Adrenal gland (tissue), 12 donors: ENCODE data around the gene ACER3. TPM values are rescaled to one million over a fixed set of nuclear protein-coding genes. Genes with fewer than 3 reads are reported as not detected.

Experiments
- DNase-seq, 7 donors: peaks; one replicate each; pipeline ENCODE4 v3.0.0-alpha.2; 2019 to 2020
- H3K27ac ChIP-seq, 5 donors: fragments of 200-600 bp; sonication (generic) in 4 of 5; 1 replicate in 3 of 5; 2 replicates in 2 of 5; pipeline versions ENCODE4 v1.5.1 to v1.8.0; 2016 to 2020; ENCODE audit warnings: mild to moderate bottlenecking in 1 of 5
- H3K27me3 ChIP-seq: fragments of 200-600 bp; 2 replicates; pipeline ENCODE4 v1.8.0; 2021
- H3K36me3 ChIP-seq, 2 donors: fragments of 200-600 bp; replicated peaks in 1 of 2; 1 replicate in 1 of 2; 2 replicates in 1 of 2; pipeline versions ENCODE4 v1.5.1 to v1.8.0; 2018 to 2022
- H3K4me1 ChIP-seq, 2 donors: fragments of 200-600 bp; replicated peaks in 1 of 2; 1 replicate in 1 of 2; 2 replicates in 1 of 2; pipeline versions ENCODE4 v1.5.1 to v1.8.0; 2018 to 2021
- H3K4me3 ChIP-seq, 4 donors: fragments of 200-600 bp; sonication (generic) in 3 of 4; one replicate each; pipeline ENCODE4 v1.5.1; 2016 to 2018
- H3K9me3 ChIP-seq, 3 donors: fragments of 200-600 bp; sonication (generic) in 1 of 3; replicated peaks in 1 of 3; 1 replicate in 2 of 3; 2 replicates in 1 of 3; pipeline versions ENCODE4 v1.5.1 to v1.8.0; 2016 to 2021
- POLR2A ChIP-seq, 2 donors: fragments of 450-650 bp; IDR thresholded peaks; one replicate each; pipeline ENCODE4 v1.6.1; 2017; ENCODE audit warnings: antibody characterized with exemption in 2 of 2, mild to moderate bottlenecking in 2 of 2, moderate library complexity in 1 of 2
- WGBS, 4 donors: extraction: QIAGEN DNeasy Blood & Tissue Kit in 2 of 4; methylation state at CpG; one replicate each; pipeline versions ENCODE4 v1.1.5 to v1.1.7; 2013 to 2017; 5-methylcytosine and 5-hydroxymethylcytosine counted together
- intact Hi-C, 2 donors: fragments of 100-400 bp; cut with DNase I; formaldehyde crosslinking; loops; one replicate each; pipeline versions ENCODE4 v1.14.1 to v1.15.0; 2022 to 2023
- polyA plus RNA-seq, 3 donors: library from polyadenylated mRNA; stranded (reverse); fragments of 200-250 nt in 2 of 3; fragments of 350-450 nt in 1 of 3; fragmentation: Illumina TruSeq in 1 of 3; extraction: RNeasy Lipid Tissue Mini Kit (QIAGEN cat#74804) in 1 of 3; gene quantifications; one replicate each; pipeline ENCODE4 v1.2.3, GENCODE V29; 2013 to 2014
- total RNA-seq, 9 donors: library from RNA; depleted of rRNA in 4 of 9; stranded (reverse); fragments of >200 nt in 4 of 9; fragments of 120-200 nt in 1 of 9; fragmentation: NEBNext Ultra II Directional in 1 of 9; extraction: Animal tissue kit (Norgen Biotek cat#: 25700) in 1 of 9; gene quantifications; one replicate each; pipeline versions ENCODE4 v1.1.0 to v1.2.4, GENCODE V29; 2013 to 2023
- TF ChIP-seq, protein P1 (sequence below), 6 experiments: fragments of 450-650 bp in 4 of 6; fragments of 200-600 bp in 2 of 6; sonication (generic) in 1 of 6; IDR thresholded peaks; 1 replicate in 5 of 6; 2 replicates in 1 of 6; pipeline versions ENCODE4 v1.5.1 to v1.8.0; 2016 to 2021; ENCODE audit warnings: antibody characterized with exemption in 6 of 6, mild to moderate bottlenecking in 2 of 6, moderate library complexity in 1 of 6
- donor health status: healthy with polysubstance abuse.
- donor health status: Bipolar disorder and iron deficiency.
- donor health status: DM: yes; HTN: yes; CAD: no.
- donor health status: DM: no; HTN: no; CAD: no.
- donor health status: DM: no; HTN: no; CAD: no.
- donor health status: DM: yes; HTN: yes; CAD: no.

ACER3 gene
- total and polyA plus RNA-seq, 12 donors: 4.1 to 22.0 (median 15.3) TPM

- H3K4me1 ChIP-seq: peaks cover 5 to 34% of the 10 kb centered on the region in 2 donors
- H3K27me3 ChIP-seq: no peaks in the 10 kb centered on the region
- intact Hi-C loops: no loop called here
- H3K4me3 ChIP-seq: no peak overlapping the region
- TF ChIP-seq, protein P1, sequence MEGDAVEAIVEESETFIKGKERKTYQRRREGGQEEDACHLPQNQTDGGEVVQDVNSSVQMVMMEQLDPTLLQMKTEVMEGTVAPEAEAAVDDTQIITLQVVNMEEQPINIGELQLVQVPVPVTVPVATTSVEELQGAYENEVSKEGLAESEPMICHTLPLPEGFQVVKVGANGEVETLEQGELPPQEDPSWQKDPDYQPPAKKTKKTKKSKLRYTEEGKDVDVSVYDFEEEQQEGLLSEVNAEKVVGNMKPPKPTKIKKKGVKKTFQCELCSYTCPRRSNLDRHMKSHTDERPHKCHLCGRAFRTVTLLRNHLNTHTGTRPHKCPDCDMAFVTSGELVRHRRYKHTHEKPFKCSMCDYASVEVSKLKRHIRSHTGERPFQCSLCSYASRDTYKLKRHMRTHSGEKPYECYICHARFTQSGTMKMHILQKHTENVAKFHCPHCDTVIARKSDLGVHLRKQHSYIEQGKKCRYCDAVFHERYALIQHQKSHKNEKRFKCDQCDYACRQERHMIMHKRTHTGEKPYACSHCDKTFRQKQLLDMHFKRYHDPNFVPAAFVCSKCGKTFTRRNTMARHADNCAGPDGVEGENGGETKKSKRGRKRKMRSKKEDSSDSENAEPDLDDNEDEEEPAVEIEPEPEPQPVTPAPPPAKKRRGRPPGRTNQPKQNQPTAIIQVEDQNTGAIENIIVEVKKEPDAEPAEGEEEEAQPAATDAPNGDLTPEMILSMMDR (IDR thresholded peaks at IDR 0.05): no peak
- no peak for TF ChIP-seq POLR2A (IDR thresholded peaks at IDR 0.05)
- 69 to 81% (median 74%) methylated on average over 3 of the region's 3 CpGs for WGBS, 4 donors
- peak in 2 of 7 donors; percentile 22 to 38 for DNase-seq
- H3K36me3 ChIP-seq: no peaks in the 10 kb centered on the region
- H3K27ac ChIP-seq: no peak overlapping the region
- no peaks in the 10 kb centered on the region for H3K9me3 ChIP-seq
Observed at GRCh38 chr11:76863196-76863777, 2.6 kb downstream of the ACER3 start.

DNA sequence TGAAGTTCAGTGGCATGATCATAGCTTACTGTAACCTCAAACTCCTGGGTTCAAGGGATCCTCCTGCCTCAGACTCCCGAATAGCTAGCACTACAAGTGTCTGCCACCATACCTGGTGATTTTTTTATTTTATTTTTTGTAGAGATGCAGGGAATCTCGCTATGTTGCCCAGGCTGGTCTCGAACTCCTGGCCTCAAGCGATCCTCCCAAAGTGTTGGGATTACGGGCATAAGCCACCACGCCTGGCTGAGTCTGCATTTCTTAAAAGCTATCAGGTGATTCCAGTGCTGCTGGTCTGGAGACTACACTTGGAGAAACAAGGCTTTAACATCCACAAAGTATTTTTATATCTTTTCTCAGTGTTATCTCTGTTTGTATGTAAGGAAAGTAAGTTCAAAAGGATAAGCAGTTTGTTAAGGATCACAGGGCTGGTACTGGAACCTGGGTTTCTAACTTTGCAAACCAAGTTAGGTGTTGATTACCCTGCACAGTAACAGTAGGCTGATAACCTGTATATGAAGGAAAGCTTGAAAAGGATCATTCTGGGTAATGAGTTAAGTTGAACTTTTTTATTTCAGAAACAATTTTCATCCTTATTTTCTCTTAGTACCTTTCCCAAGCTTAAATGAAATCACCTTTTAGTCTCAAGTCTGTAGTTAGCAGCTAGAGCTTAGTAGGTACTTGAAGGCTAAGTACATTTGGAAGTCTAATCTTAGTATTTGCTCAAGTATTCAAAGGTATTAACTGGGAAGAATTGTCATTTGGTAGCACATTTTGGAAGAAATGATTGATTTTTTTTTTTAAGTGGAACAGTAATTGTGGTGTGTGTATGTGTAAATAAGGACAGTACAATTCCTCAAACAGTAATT, 12.5 kb downstream of the ACER3 start:
- H3K36me3 ChIP-seq: no peaks in the 10 kb centered on the region
- H3K9me3 ChIP-seq: no peaks in the 10 kb centered on the region
- H3K4me3 ChIP-seq: no peak overlapping the region
- no peaks in the 10 kb centered on the region for H3K27me3 ChIP-seq
- 92 to 97% (median 97%) methylated on average over 6 of the region's 6 CpGs for WGBS, 4 donors
- TF ChIP-seq, protein P1 (IDR thresholded peaks at IDR 0.05): no peak
- TF ChIP-seq POLR2A (IDR thresholded peaks at IDR 0.05): no peak
- no peak overlapping the region for H3K27ac ChIP-seq
- intact Hi-C loops: no loop called here
- H3K4me1 ChIP-seq: no peaks in the 10 kb centered on the region
- DNase-seq: no peak

DNA sequence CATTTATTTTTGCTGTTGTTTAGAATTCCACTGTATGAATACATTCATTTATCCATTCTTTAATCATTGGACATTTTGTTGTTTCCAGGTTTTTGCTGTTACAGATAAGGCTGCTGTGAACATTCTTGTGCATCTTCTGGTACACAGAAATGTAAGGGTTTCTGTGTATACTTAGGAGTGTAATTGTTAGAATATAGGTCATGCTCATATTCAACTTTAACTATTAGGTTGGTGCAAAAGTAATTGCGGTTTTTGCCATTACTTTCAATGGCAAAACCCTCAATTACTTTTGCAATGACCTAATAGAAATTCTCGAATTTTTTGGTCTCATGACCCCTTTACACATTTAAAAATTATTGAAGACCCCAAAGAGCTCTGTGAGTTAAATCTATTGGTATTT, 17.3 kb downstream of the ACER3 start:
- Histone ChIP-seq H3K27me3 (no peaks in the 10 kb centered on the region), H3K9me3 (no peaks in the 10 kb centered on the region), H3K36me3 (no peaks in the 10 kb centered on the region), H3K4me1 (no peaks in the 10 kb centered on the region), H3K4me3 (no peak overlapping the region), H3K27ac (no peak overlapping the region)
- no peak for TF ChIP-seq POLR2A (IDR thresholded peaks at IDR 0.05)
- TF ChIP-seq, protein P1 (IDR thresholded peaks at IDR 0.05): no peak
- DNase-seq: no peak
- WGBS, 4 donors: 89 to 94% (median 92%) methylated on average over 2 of the region's 2 CpGs
- intact Hi-C loops: no loop called here

- H3K4me1 ChIP-seq: no peaks in the 10 kb centered on the region
- no peaks in the 10 kb centered on the region for H3K27me3 ChIP-seq
- no peak for DNase-seq
- intact Hi-C loops: no loop called here
- 77 to 93% (median 82%) methylated on average over 2 of the region's 2 CpGs for WGBS, 4 donors
- no peak overlapping the region for H3K27ac ChIP-seq
- no peaks in the 10 kb centered on the region for H3K36me3 ChIP-seq
- TF ChIP-seq, protein P1 (IDR thresholded peaks at IDR 0.05): no peak
- no peak for TF ChIP-seq POLR2A (IDR thresholded peaks at IDR 0.05)
- H3K4me3 ChIP-seq: no peak overlapping the region
- no peaks in the 10 kb centered on the region for H3K9me3 ChIP-seq
Observed at GRCh38 chr11:76880314-76880713, 19.6 kb downstream of the ACER3 start.
